ENCODE measurements around the gene KRT85. TPM values are rescaled to one million over a fixed set of nuclear protein-coding genes. Genes with fewer than 3 reads are reported as not detected.

Gene KRT85
- total RNA-seq, 1 experiment from 2014 or later = not detected

DNA sequence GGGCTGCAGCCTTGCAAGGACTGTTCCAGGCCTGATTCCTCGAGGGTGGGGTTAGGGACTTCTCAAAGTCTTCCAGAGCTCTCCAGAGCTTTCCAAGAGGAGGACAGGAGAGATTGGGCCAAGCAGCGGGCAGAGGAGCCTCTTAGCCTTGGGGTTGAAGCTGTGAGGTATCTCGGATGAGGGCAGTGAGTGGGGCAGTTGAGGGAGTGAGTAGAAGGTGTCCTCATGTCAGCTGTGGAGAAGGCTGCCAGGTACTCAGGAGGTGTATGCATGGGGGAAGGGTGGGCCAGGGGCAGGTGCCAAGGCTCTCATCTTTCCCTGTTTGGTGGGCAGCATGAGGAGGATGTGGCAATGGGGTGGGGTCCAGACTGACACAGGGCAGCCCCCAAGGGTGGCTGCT is 53.8 kb downstream of the KRT85 start:
- CTCF ChIA-PET = no interaction called here
- H3K27me3 ChIP-seq (replicated peaks; ENCODE audit: insufficient read depth, low read depth, low read length, poor library complexity) = peaks cover 16% of the 10 kb centered on the region
- intact Hi-C loops (cut with micrococcal nuclease; ENCODE audit: unreplicated experiment) = no loop called here

DNA sequence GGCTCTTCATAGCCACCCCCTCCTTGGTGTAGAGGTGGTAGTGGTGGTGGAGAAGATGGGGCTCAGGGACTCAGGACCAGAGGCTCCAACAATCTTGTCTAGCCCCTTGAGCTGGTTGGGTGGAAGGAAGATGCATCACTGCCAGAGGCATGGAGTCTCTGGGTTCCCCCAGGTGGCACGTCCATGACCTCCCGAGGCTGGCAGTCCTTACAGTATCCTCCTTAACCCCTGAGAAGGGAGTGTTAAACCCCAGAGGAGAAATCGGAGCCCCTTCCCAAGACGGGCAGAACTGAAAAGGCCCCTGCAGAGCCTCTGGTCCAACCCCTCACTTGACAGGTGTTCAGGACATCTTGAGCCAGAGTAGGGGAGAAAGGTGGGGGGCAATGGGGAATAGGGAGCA is 55.2 kb downstream of the KRT85 start:
- POLR2A ChIA-PET (ENCODE audit: low non-redundant PET) = no interaction called here

More for the DNA sequence above, 53.8 kb downstream of the KRT85 start:
- no peak for DNase-seq (ENCODE audit: low spot score)
- TF ChIP-seq EZH2 (IDR thresholded peaks at IDR 0.05; ENCODE audit: borderline replicate concordance, low read depth, low read length, poor library complexity, severe bottlenecking) = no peak
- TF ChIP-seq CTCF (conservative IDR thresholded peaks at IDR 0.05; ENCODE audit: low read depth, low read length) = no peak
- Histone ChIP-seq H3K9me3 (ENCODE audit: low read depth, low read length, poor library complexity, severe bottlenecking) (no peaks in the 10 kb centered on the region), H3K36me3 (ENCODE audit: insufficient read depth, low read length, poor library complexity, severe bottlenecking) (no peaks in the 10 kb centered on the region), H3K4me3 (ENCODE audit: low read depth, low read length, poor library complexity, severe bottlenecking) (no peak overlapping the region), H3K4me1 (ENCODE audit: insufficient read depth, low read length, poor library complexity, severe bottlenecking) (no peaks in the 10 kb centered on the region), H3K27ac (ENCODE audit: low read depth, low read length, poor library complexity, severe bottlenecking) (no peak overlapping the region)
- POLR2A ChIA-PET (ENCODE audit: low non-redundant PET) = no interaction called here
- BruUV-seq (replicated peaks) = no TSS peak

GRCh38 chr12:52311285-52311648 is 56.0 kb downstream of the KRT85 start:
- H3K27me3 ChIP-seq (replicated peaks; ENCODE audit: insufficient read depth, low read depth, low read length, poor library complexity) = peaks cover 26% of the 10 kb centered on the region
- no peaks in the 10 kb centered on the region for H3K4me1 ChIP-seq (ENCODE audit: insufficient read depth, low read length, poor library complexity, severe bottlenecking)
- POLR2A ChIA-PET (ENCODE audit: low non-redundant PET) = no interaction called here
- H3K4me3 ChIP-seq (ENCODE audit: low read depth, low read length, poor library complexity, severe bottlenecking) = no peak overlapping the region
- intact Hi-C loops (cut with micrococcal nuclease; ENCODE audit: unreplicated experiment) = no loop called here
- no peaks in the 10 kb centered on the region for H3K36me3 ChIP-seq (ENCODE audit: insufficient read depth, low read length, poor library complexity, severe bottlenecking)
- no peak overlapping the region for H3K27ac ChIP-seq (ENCODE audit: low read depth, low read length, poor library complexity, severe bottlenecking)
- TF ChIP-seq CTCF (conservative IDR thresholded peaks at IDR 0.05; ENCODE audit: low read depth, low read length) (no peak), EZH2 (IDR thresholded peaks at IDR 0.05; ENCODE audit: borderline replicate concordance, low read depth, low read length, poor library complexity, severe bottlenecking) (no peak)
- H3K9me3 ChIP-seq (ENCODE audit: low read depth, low read length, poor library complexity, severe bottlenecking) = no peaks in the 10 kb centered on the region
- BruUV-seq (replicated peaks) = no TSS peak
- CTCF ChIA-PET = interaction anchor here (1.0 kb wide), 1 partner anchor 17 kb away, joined by 7 read pairs; no protein-coding TSS in a partner anchor
- DNase-seq (ENCODE audit: low spot score) = no peak

More for the DNA sequence above, 55.2 kb downstream of the KRT85 start:
- TF ChIP-seq CTCF (conservative IDR thresholded peaks at IDR 0.05; ENCODE audit: low read depth, low read length) (no peak), EZH2 (IDR thresholded peaks at IDR 0.05; ENCODE audit: borderline replicate concordance, low read depth, low read length, poor library complexity, severe bottlenecking) (no peak)
- CTCF ChIA-PET = interaction anchor here (0.6 to 0.8 kb wide), 2 partner anchors 568 to 668 kb away, joined by 3 to 5 read pairs; no protein-coding TSS in a partner anchor
- Histone ChIP-seq H3K27ac (ENCODE audit: low read depth, low read length, poor library complexity, severe bottlenecking) (no peak overlapping the region), H3K27me3 (replicated peaks; ENCODE audit: insufficient read depth, low read depth, low read length, poor library complexity) (peaks cover 26% of the 10 kb centered on the region), H3K36me3 (ENCODE audit: insufficient read depth, low read length, poor library complexity, severe bottlenecking) (no peaks in the 10 kb centered on the region), H3K9me3 (ENCODE audit: low read depth, low read length, poor library complexity, severe bottlenecking) (no peaks in the 10 kb centered on the region), H3K4me3 (ENCODE audit: low read depth, low read length, poor library complexity, severe bottlenecking) (no peak overlapping the region), H3K4me1 (ENCODE audit: insufficient read depth, low read length, poor library complexity, severe bottlenecking) (no peaks in the 10 kb centered on the region)
- no TSS peak for BruUV-seq (replicated peaks)
- no peak for DNase-seq (ENCODE audit: low spot score)
- intact Hi-C loops (cut with micrococcal nuclease; ENCODE audit: unreplicated experiment) = no loop called here

Measured in A673 (cell line).